ENCODE results near the gene TBL3. TPM values are rescaled to one million over a fixed set of nuclear protein-coding genes. Genes with fewer than 3 reads are reported as not detected.

Gene TBL3
- total and polyA plus RNA-seq, 8 donors, result 14.7 to 63.7 (median 21.4) TPM

- FAIRE-seq, result no peak
- ATAC-seq, result no peak
- Histone ChIP-seq H3K27ac (peak overlapping the region in 3 of 4 donors; percentile 51 to 62 (median 59)), H3K4me3 (no peak overlapping the region), H3K9me3 (no peaks in the 10 kb centered on the region), H3K4me1 (peaks cover 22 to 41% (median 33%) of the 10 kb centered on the region in 3 donors), H3K27me3 (no peaks in the 10 kb centered on the region), H3K36me3 (peaks cover 11 to 34% (median 32%) of the 10 kb centered on the region in 3 donors)
- DNase-seq, result peak in 5 of 6 donors; percentile 26 to 83 (median 63)
- WGBS, 2 donors, result 58 to 60% methylated on average over 32 to 34 of the region's 34 CpGs
- TF ChIP-seq CTCF (IDR thresholded peaks at IDR 0.05), result no peak
- intact Hi-C loops (cut with DNase I), result no loop called here
These were observed 33.1 kb downstream of the TBL3 start for GRCh38 chr16:2004795-2005517.

GRCh38 chr16:2005646-2006045 is 33.8 kb downstream of the TBL3 start:
- Histone ChIP-seq H3K27ac (peak overlapping the region in 1 of 4 donors; percentile 18), H3K4me3 (no peak overlapping the region), H3K36me3 (peaks cover 11 to 28% (median 28%) of the 10 kb centered on the region in 3 donors), H3K9me3 (no peaks in the 10 kb centered on the region), H3K4me1 (peaks cover 26 to 41% (median 33%) of the 10 kb centered on the region in 3 donors), H3K27me3 (no peaks in the 10 kb centered on the region)
- FAIRE-seq (no peak), ATAC-seq (no peak), DNase-seq (peak; percentile 43 to 88 (median 64))
- 51 to 52% methylated on average over 21 of the region's 21 CpGs for WGBS, 2 donors
- no peak for TF ChIP-seq CTCF (IDR thresholded peaks at IDR 0.05)
- intact Hi-C loops (cut with DNase I), result no loop called here

GRCh38 chr16:2006317-2006716 is 34.5 kb downstream of the TBL3 start:
- Histone ChIP-seq H3K27ac (no peak overlapping the region), H3K4me3 (no peak overlapping the region), H3K9me3 (no peaks in the 10 kb centered on the region), H3K36me3 (peaks cover 8 to 21% (median 21%) of the 10 kb centered on the region in 3 donors), H3K27me3 (no peaks in the 10 kb centered on the region), H3K4me1 (peaks cover 26 to 41% (median 33%) of the 10 kb centered on the region in 3 donors)
- 78 to 84% methylated on average over 8 of the region's 8 CpGs for WGBS, 2 donors
- intact Hi-C loops (cut with DNase I), result no loop called here
- DNase-seq, result peak; percentile 18 to 78 (median 42)
- no peak for FAIRE-seq
- no peak for ATAC-seq
- no peak for TF ChIP-seq CTCF (IDR thresholded peaks at IDR 0.05)

GRCh38 chr16:2007081-2007836 is 35.4 kb downstream of the TBL3 start:
- Histone ChIP-seq H3K4me3 (peak overlapping the region in 3 of 4 donors; percentile 97 to 100 (median 99)), H3K27ac (peak overlapping the region in 3 of 4 donors; percentile 73 to 90 (median 80)), H3K4me1 (peaks cover 26 to 41% (median 33%) of the 10 kb centered on the region in 3 donors), H3K36me3 (peaks cover 0 to 12% (median 11%) of the 10 kb centered on the region in 3 donors), H3K27me3 (no peaks in the 10 kb centered on the region), H3K9me3 (no peaks in the 10 kb centered on the region)
- intact Hi-C loops (cut with DNase I), result no loop called here
- peak; percentile 20 to 85 (median 63) for DNase-seq
- 43 to 54% methylated on average over 14 to 16 of the region's 16 CpGs for WGBS, 2 donors
- FAIRE-seq, result no peak
- ATAC-seq, result no peak
- TF ChIP-seq CTCF (IDR thresholded peaks at IDR 0.05), result no peak
